AG04450 (cell line): ENCODE results near the gene MTUS2. TPM values are rescaled to one million over a fixed set of nuclear protein-coding genes. Genes with fewer than 3 reads are reported as not detected.

Source experiments
- CTCF ChIA-PET: fragments of 300-600, 350-600 bp; formaldehyde crosslinking; extraction: SDS; loops from one replicate; lab custom pipeline; 2022; ENCODE audit warnings: antibody characterized with exemption, inconsistent platforms; lab: Charles Lee
- POLR2A ChIA-PET: fragments of 350-600 bp; formaldehyde crosslinking; extraction: SDS; loops from one replicate; lab custom pipeline; 2021; ENCODE audit warnings: antibody characterized with exemption, inconsistent platforms; lab: Yijun Ruan, JAX
- DNase-seq: peaks from one replicate; pipeline ENCODE4 v3.0.0-alpha.2; 2011; ENCODE audit warnings: low read depth, low spot score
- H3K27ac ChIP-seq: one replicate; pipeline ENCODE4 v1.5.1; 2012; ENCODE audit warnings: low read depth, low read length, control low read depth
- H3K27me3 ChIP-seq: one replicate; pipeline ENCODE4 v1.6.0; 2012; ENCODE audit warnings: low read length; ENCODE audit not compliant: control insufficient read depth, insufficient read depth
- H3K4me3 ChIP-seq: 2 replicates; pipeline ENCODE4 v1.5.1; 2011; ENCODE audit warnings: mild to moderate bottlenecking, low read depth, low read length, control low read depth
- H3K9me3 ChIP-seq: 2 replicates; pipeline ENCODE4 v1.5.1; 2012; ENCODE audit warnings: low read length; ENCODE audit not compliant: control insufficient read depth, insufficient read depth
- CTCF ChIP-seq: IDR thresholded peaks from 2 replicates; pipeline ENCODE4 v1.5.1; 2011; ENCODE audit warnings: low read depth, low read length, control low read depth, inconsistent platforms
- polyA plus RNA-seq: library from polyadenylated mRNA; depleted of rRNA; stranded (reverse); fragments of >200 nt; gene quantifications from 2 replicates; pipeline ENCODE4 v1.2.3, GENCODE V29; 2011

The MTUS2 gene
- polyA plus RNA-seq, 1 experiment = 0.02 TPM

GRCh38 chr13:29498426-29499040 lies 678.4 kb downstream of the MTUS2 start:
- TF ChIP-seq CTCF = no peak
- Histone ChIP-seq H3K9me3 (no peaks in the 10 kb centered on the region; the same call in 1 of the 2 replicates), H3K27ac (peak overlapping the region; percentile 2), H3K4me3 (no peak overlapping the region), H3K27me3 (peaks cover 42% of the 10 kb centered on the region)
- DNase-seq = no peak
- POLR2A ChIA-PET = no interaction called here
- CTCF ChIA-PET = interaction anchor here (1.6 to 3.1 kb wide), 3 partner anchors 9 to 26 kb away, joined by 5 to 20 read pairs (median 5); no protein-coding TSS in a partner anchor

GRCh38 chr13:29499506-29500165 lies 679.5 kb downstream of the MTUS2 start:
- no peak for TF ChIP-seq CTCF
- POLR2A ChIA-PET = no interaction called here

GRCh38 chr13:29500386-29500785 lies 680.2 kb downstream of the MTUS2 start:
- no peak overlapping the region for H3K27ac ChIP-seq
- DNase-seq = no peak
- CTCF ChIA-PET = interaction anchor here (0.8 to 1.5 kb wide), 2 partner anchors 8 to 28 kb away, joined by 3 to 4 read pairs; no protein-coding TSS in a partner anchor
- H3K4me3 ChIP-seq = no peak overlapping the region
- TF ChIP-seq CTCF = no peak
- POLR2A ChIA-PET = no interaction called here
- peaks cover 35% of the 10 kb centered on the region for H3K27me3 ChIP-seq
- no peaks in the 10 kb centered on the region; the same call in 1 of the 2 replicates for H3K9me3 ChIP-seq

More at GRCh38 chr13:29499506-29500165, 679.5 kb downstream of the MTUS2 start:
- Histone ChIP-seq H3K4me3 (no peak overlapping the region), H3K27me3 (peaks cover 35% of the 10 kb centered on the region), H3K27ac (no peak overlapping the region), H3K9me3 (no peaks in the 10 kb centered on the region; the same call in 1 of the 2 replicates)
- no peak for DNase-seq
- CTCF ChIA-PET = interaction anchor here (1.5 kb wide), 1 partner anchor 9 kb away, joined by 3 read pairs; no protein-coding TSS in a partner anchor

- POLR2A ChIA-PET = no interaction called here
- no peak for TF ChIP-seq CTCF
- CTCF ChIA-PET = interaction anchor here (0.5 kb wide), 1 partner anchor 612 kb away, joined by 3 read pairs; no protein-coding TSS in a partner anchor
- no peaks in the 10 kb centered on the region; the same call in 1 of the 2 replicates for H3K9me3 ChIP-seq
- no peak overlapping the region for H3K4me3 ChIP-seq
- H3K27me3 ChIP-seq = peaks cover 27% of the 10 kb centered on the region
- no peak overlapping the region for H3K27ac ChIP-seq
- DNase-seq = no peak
Observed at GRCh38 chr13:29501674-29502073, 681.5 kb downstream of the MTUS2 start.
